Head of caudate nucleus (tissue), 42 donors: ENCODE results near the gene PIK3R5.

Experiments
- DNase-seq, 42 donors: peaks; one replicate each; pipeline versions ENCODE4 v3.0.0 to v3.0.0-alpha.2; 2020 to 2021; ENCODE audit warnings: mixed read lengths in 7 of 42
- intact Hi-C: fragments of 100-400 bp; cut with DNase I; formaldehyde crosslinking; loops from one replicate; pipeline ENCODE4 v1.15.0; 2022

Gene PIK3R5

GRCh38 chr17:8957721-8958120 lies 7.8 kb downstream of the PIK3R5 start:
- intact Hi-C loops: no loop called here
- peak in 1 of 42 donors; percentile 28 for DNase-seq

GRCh38 chr17:8956465-8956902 lies 9.0 kb downstream of the PIK3R5 start:
- DNase-seq: no peak
- intact Hi-C loops: no loop called here

GRCh38 chr17:8955021-8955959 lies 10.2 kb downstream of the PIK3R5 start:
- intact Hi-C loops: no loop called here
- peak in 14 of 42 donors; percentile 17 to 50 (median 28) for DNase-seq

GRCh38 chr17:8954339-8954738 lies 11.2 kb downstream of the PIK3R5 start:
- peak in 31 of 42 donors; percentile 19 to 73 (median 43) for DNase-seq
- intact Hi-C loops: no loop called here

- intact Hi-C loops: no loop called here
- no peak for DNase-seq
These were observed 12.2 kb downstream of the PIK3R5 start for GRCh38 chr17:8953156-8953885.

- intact Hi-C loops: no loop called here
- DNase-seq: no peak
These were observed 13.3 kb downstream of the PIK3R5 start for GRCh38 chr17:8952191-8952590.

- intact Hi-C loops: no loop called here
- DNase-seq: no peak
These were observed 14.3 kb downstream of the PIK3R5 start for GRCh38 chr17:8951206-8951605.

GRCh38 chr17:8949061-8949661 lies 16.3 kb downstream of the PIK3R5 start:
- intact Hi-C loops: no loop called here
- no peak for DNase-seq

- no peak for DNase-seq
- intact Hi-C loops: no loop called here
These were observed 17.0 kb downstream of the PIK3R5 start for GRCh38 chr17:8948462-8948861.

GRCh38 chr17:8947201-8947600 lies 18.3 kb downstream of the PIK3R5 start:
- intact Hi-C loops: no loop called here
- no peak for DNase-seq

GRCh38 chr17:8946476-8946875 lies 19.0 kb downstream of the PIK3R5 start:
- intact Hi-C loops: no loop called here
- no peak for DNase-seq

GRCh38 chr17:8946071-8946470 lies 19.4 kb downstream of the PIK3R5 start:
- intact Hi-C loops: no loop called here
- no peak for DNase-seq

- DNase-seq: no peak
- intact Hi-C loops: no loop called here
These were observed 20.8 kb downstream of the PIK3R5 start for GRCh38 chr17:8944748-8945147.

- no peak for DNase-seq
- intact Hi-C loops: no loop called here
These were observed 21.4 kb downstream of the PIK3R5 start for GRCh38 chr17:8944083-8944482.

- DNase-seq: no peak
- intact Hi-C loops: no loop called here
These were observed 23.4 kb downstream of the PIK3R5 start for GRCh38 chr17:8941980-8942622.

- intact Hi-C loops: no loop called here
These were observed 24.0 kb downstream of the PIK3R5 start for GRCh38 chr17:8941520-8941919.

GRCh38 chr17:8940866-8941471 lies 24.5 kb downstream of the PIK3R5 start:
- intact Hi-C loops: no loop called here
- no peak for DNase-seq

More at GRCh38 chr17:8941520-8941919, 24.0 kb downstream of the PIK3R5 start:
- DNase-seq: peak in 1 of 42 donors; percentile 21

- intact Hi-C loops: no loop called here
- DNase-seq: no peak
These were observed 25.8 kb downstream of the PIK3R5 start for GRCh38 chr17:8939496-8940334.
